GM18909 (cell line): Measurements from ENCODE around the gene SHC2.

Experiments used
- ATAC-seq: cut with Tn5 transposase; IDR thresholded peaks from one replicate; pipeline ENCODE4 v1.9.1; 2021; ENCODE audit warnings: mild to moderate bottlenecking; ENCODE audit not compliant: unreplicated experiment, poor library complexity

Gene SHC2

GRCh38 chr19:472005-472858 lies 11.4 kb upstream of the SHC2 start:
- no peak for ATAC-seq

- no peak for ATAC-seq
These were observed 9.9 kb upstream of the SHC2 start for GRCh38 chr19:470701-471100.

DNA sequence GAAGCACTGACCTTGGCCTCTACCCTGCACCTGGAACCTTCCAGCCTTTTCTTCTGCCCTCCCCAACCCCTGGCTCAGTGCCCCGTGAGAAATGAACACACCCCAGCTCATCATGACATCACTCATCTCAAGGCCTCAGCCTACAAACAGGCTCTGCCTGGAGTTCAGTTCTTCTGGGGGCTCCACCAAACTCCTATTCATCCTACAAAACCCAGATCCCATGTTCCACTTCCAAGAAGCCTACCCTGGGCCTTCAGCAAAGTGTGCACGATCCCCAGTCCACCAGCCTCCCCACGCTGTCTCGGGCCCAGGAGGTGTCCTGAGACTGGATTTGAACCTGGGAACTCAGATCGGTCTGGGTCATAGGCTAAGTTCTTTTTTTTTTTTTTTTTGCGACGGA lies 9.0 kb upstream of the SHC2 start:
- ATAC-seq, result no peak

DNA sequence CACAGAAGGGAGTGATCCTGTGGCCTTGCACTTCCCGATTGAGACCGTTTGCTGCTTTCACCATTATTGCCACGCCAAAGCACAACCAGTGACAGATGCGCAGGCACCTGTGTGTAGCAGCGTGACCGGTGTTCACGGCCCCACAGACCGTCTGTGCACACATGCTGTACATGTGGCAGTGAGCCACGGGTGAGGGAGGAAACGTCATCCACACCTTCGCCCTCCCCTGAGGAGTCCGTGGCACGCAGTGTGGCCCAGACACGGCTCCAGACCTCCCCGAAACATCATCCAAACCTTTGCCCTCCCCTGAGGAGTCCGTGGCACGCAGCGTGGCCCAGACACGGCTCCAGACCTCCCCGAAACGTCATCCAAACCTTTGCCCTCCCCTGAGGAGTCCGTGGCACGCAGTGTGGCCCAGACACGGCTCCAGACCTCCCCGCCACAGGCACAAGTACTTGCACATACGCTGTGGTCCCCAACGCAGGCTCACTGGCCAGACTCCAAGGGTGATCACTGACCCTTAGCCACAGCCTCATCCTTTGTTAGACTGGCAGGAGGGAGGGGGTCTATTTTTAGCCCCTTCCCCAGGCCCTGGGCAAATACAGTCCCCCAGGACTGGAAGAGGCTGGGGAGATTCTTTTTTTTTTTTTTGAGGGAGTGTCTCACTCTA lies 7.9 kb upstream of the SHC2 start:
- no peak for ATAC-seq

DNA sequence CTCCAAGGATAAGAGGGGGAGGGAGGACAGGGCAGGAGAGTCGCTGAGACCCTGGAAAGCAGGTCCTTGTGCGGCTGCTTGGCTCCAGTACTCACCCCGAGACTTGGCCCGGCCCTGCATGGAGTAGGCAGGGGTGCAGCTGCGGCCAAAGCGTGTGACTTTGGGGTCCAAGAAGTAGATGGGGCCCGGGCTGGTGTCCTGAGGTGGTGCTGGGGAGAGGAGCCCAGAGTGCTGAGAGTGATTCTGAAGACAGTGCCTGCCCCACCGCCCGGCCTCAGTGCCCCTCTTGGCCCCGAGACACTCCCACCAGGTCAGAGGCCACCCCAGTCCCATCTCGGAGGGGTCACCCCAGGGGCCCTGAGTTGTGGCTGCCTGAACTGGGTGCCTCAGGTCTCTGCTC lies 6.7 kb upstream of the SHC2 start:
- no peak for ATAC-seq

- ATAC-seq, result no peak
These were observed 4.4 kb upstream of the SHC2 start for GRCh38 chr19:465056-465816.

DNA sequence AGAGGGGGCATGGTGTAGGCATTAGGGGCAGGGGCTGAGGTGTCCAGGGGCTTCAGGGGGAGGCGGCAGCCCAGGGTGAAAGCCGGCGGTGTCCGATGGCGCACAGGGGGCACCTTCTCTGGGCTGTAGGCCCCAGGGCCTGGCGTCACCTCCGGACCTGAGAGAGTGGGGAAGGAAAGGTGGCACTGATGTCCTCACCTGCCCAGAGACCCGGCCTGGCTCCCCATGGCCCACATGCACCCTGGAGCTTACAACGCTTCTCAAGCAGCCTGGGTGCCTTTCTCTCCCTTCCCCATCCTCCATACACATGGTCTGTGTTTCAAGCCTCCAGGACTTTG lies 3.3 kb upstream of the SHC2 start:
- ATAC-seq, result no peak

DNA sequence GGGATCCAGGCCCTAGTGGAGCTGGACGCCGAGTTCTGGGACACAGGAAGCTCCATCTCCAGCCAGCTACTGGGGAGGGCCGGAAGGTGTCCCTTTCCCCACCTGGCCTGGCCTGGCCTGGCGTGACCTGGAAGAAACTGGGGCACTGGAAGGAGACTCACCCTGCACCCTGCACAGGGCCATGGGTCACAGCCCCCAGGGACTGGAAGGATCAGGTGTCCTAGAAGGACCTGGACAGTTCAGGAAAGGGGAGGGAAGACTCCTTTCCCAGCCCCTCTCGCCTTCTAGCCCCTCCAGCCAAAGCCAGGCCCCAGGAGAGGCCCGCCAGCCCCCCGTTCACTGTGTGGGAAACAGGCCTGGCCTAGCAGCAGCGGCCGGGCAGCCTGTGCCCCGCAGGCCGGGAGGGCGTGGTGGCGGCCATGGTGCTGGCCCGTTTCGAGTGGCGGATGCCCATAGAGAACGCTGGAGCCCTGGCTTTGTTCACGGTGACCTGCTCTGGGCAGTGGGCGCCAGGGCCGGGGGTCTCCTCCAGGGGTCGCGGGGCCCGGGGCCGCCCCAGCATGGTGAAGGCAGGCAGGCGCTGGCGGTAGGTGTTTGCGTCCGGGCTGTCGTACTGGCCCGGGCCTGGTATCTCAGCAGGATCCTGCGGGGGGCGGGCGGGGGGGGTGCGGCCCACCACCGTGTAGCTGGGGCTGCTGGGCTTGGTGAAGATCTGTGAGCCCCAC lies 2.8 kb upstream of the SHC2 start:
- no peak for ATAC-seq

DNA sequence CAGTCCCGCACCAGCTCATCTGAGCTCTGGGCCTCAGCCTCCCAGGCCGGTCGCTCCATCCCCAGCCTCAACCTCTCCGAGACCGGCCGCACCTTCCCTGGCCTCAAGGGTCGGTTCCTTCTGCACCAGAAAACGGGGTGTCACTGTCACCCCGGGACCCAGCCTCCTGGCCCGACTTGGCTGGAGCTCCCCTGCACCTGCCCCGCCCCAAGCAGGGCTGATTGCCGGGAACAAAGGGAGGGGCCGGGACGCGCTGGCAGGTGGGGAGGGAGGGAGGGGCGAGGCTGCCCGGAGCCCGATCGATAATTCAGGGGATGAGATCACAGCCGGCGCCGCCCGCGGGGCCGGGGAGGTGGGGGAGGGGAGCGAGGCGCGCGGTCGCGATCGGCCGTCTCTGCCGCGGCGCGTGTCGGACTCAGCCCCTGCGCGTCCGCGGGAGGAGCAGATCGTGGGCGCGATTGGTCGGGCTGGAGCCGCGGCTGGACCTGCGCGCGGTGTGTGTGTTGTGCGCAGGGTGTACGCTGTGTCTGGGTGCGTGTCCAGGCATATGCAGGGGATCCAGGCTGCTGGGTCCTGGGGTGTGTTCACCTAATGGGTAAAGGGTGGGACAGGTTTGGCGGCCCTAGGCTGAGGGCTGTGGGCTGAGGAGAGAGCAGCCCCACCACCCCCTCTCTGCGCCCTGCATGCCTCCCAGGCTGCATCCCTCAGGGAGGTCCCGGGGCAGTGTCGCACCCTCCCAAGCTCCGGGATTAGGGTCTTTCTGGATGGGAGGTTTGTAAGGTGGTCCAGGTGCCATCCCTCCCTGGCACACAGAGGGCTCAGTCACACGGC lies 1.1 kb upstream of the SHC2 start:
- ATAC-seq, result no peak

DNA sequence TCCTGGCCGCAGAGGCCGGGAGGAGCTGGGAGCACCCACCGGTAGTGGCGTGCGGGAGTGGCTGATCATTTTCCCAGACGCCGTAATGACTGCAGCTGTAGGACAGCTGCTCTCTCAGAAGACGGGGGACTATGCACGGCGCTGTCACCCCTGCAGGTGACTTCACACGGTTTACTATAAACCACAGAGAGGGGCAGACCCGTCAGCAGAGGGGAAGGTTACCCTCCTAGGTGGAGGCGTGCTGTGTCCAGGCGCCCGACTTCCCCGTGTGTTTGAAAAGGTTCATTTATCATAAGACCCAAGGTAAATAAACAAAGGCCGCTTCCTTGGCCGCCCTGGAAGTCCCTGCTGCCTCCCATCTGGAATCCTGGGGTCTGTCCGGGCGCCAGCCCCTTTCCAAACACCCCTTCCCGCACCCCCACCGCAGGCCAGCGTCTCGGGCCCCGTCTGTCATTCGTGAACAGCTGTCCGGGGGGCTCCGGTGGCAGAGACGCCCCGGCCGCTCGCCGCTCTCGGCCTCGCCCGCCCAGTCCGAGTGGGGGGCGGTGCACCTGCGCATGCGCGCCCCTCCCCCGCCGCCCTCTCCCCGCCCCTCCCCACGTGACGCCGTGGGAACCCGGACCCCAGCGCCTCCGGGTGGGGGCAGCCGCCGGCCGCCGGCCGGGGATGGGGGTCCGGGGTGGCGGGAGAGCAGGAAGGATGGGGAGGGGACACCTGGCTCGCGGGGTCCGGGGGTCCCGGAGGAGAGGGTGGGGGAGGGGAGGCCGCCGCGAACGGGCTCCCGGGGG lies 915 bp downstream of the SHC2 start:
- ATAC-seq, result no peak

- no peak for ATAC-seq
These were observed 2.5 kb downstream of the SHC2 start for GRCh38 chr19:458091-459042.

- ATAC-seq, result no peak
These were observed 3.2 kb downstream of the SHC2 start for GRCh38 chr19:457636-458035.

DNA sequence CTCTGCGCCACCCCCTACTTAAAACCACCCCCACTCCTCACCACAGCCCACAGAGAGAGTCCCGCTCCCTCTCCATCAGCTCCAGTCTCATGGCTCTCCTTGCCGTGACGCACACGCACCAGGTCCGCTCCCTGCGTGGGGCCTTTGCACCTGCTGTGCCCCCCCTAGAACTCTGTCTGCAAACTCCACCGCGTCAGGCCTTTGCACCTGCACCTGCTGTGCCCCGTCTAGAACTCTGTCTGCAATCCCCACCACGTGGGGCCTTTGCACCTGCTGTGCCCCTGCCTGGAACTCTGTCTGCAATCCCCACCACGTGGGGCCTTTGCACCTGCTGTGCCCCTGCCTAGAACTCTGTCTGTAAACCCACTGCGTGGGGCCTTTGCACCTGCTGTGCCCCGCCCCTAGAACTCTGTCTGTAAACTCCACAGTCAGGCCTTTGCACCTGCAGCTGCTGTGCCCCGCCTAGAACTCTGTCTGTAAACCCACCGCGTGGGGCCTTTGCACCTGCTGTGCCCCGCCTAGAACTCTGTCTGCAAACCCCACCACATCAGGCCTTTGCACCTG lies 4.2 kb downstream of the SHC2 start:
- no peak for ATAC-seq

DNA sequence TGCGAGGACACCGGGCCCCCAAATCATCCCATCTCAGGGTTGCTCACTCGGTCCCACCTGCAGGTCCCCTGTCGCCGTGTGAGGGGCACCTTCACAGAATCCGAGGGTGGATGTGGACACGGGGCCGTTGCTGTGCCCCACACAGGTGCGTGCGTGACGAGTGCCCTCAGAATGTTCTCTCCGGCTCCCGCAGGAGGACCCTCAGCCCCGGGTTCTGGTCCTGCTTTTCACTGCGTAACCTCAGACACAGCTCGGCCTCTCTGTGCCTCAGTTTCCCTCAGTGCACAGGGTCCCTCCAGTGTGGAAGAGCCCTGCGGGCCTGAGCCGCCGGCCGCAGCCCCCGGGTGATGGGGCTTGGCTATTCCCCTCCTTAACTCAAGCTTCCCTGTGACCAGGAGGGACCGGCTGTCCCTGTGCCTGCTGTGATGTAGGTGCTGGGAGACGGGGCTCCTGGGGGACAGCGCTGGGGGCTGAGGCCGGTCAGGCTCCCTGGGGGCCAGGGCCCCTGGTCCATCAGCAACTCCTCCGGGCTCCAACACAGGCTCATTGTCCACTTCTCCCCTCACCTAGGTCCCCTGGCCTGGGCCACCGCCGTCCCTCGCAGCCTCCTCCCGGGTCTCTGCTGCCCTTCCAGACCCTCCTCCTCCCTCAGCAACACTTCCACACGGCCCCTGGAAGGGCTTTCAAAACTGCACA lies 4.8 kb downstream of the SHC2 start:
- ATAC-seq, result no peak

DNA sequence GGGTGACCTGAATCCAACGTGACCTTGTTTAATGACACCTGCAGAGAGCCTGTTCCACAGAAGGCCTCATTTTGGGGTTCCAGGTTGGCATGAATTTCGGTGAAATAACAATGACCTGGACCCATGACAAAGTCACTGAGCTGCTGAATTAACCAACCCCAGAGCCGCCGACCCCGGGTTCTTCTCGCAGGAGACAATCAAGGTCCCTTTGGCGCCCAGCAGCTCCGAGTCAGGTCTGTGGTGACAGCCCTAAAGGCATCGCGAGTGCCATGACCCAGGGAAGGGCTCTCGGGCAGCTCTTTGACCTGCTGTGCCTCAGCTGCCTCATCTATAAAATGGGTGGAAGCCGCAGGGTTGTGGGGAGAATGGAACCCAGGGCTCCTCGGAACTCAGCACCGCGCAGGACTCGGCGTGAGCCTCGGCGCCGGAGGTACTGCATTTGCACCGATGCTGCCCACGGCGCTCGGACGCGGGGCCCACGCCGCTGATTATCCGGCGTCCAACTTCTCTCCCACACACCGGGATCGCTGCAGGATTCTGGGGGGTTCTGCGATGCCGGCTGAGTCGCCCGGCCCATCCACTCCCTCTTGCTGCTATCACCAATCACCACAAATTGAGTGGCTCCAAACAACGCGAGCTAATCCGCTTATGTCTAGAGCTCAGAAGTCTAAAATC lies 5.7 kb downstream of the SHC2 start:
- ATAC-seq, result no peak

DNA sequence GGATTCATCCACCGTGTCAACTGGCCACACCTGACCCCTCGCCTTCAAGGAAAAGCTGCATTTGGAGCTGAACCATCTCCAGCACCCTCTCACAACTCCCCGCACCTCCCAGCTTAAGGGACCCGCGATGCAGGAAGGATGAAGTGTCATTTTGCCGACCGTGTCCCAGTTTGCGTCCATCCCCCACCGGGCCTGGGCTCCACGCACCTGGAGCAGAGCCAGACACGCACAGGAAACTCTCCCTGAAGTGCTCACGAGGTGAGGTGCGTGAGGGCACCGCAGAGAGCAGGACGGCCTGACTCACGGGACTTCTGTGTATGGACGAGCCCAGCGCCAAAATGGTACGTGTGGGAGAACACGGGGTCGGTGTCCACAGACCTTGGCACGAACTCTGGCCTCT lies 7.2 kb downstream of the SHC2 start:
- no peak for ATAC-seq

- ATAC-seq, result no peak
These were observed 8.0 kb downstream of the SHC2 start for GRCh38 chr19:452829-453228.
